Measurements from ENCODE around the gene FGFR3.
"Not testable (repeated sequence)": the region's sequence is repeated elsewhere in the genome, so short reads cannot be mapped to it uniquely, and the experiment has no call there.

The FGFR3 gene

GRCh38 chr4:1843852-1844251, 50.8 kb downstream of the FGFR3 start:
- DNase-seq = no peak

- not testable (repeated sequence) for DNase-seq
Measured at GRCh38 chr4:1844618-1845017, 51.5 kb downstream of the FGFR3 start.

GRCh38 chr4:1846580-1846979, 53.5 kb downstream of the FGFR3 start:
- no peak for DNase-seq

GRCh38 chr4:1850276-1850675, 57.2 kb downstream of the FGFR3 start:
- no peak for DNase-seq

GRCh38 chr4:1851160-1851559, 58.1 kb downstream of the FGFR3 start:
- no peak for DNase-seq

- DNase-seq = no peak
Measured at GRCh38 chr4:1851575-1852410, 58.7 kb downstream of the FGFR3 start.

GRCh38 chr4:1852904-1853623, 60.0 kb downstream of the FGFR3 start:
- no peak for DNase-seq

- no peak for DNase-seq
Measured at GRCh38 chr4:1854752-1855151, 61.7 kb downstream of the FGFR3 start.

- peak in 1 of 5 experiments; percentile 32 for DNase-seq
Measured at GRCh38 chr4:1855333-1856070, 62.4 kb downstream of the FGFR3 start.

- peak; percentile 87 to 97 (median 91) for DNase-seq
Measured at GRCh38 chr4:1856071-1856942, 63.2 kb downstream of the FGFR3 start, which contains the start of gene LETM1. Gene LETM1, minus strand, starts transcription at chr4:1856156. Its CDS starts 206 bp downstream, at chr4:1855950.

GRCh38 chr4:1856943-1857699, 64.0 kb downstream of the FGFR3 start:
- DNase-seq = no peak

- no peak for DNase-seq
Measured at GRCh38 chr4:1857931-1858330, 64.8 kb downstream of the FGFR3 start.

All from T-helper 2 cell (primary cell).